ENCODE measurements around the gene PARP11. TPM values are rescaled to one million over a fixed set of nuclear protein-coding genes. Genes with fewer than 3 reads are reported as not detected.
A peak's percentile ranks its signal among the peaks of the same experiment; 100 is the strongest.

PARP11 gene
- total and polyA plus RNA-seq, 2 donors: 7.1 to 10.4 TPM

DNA sequence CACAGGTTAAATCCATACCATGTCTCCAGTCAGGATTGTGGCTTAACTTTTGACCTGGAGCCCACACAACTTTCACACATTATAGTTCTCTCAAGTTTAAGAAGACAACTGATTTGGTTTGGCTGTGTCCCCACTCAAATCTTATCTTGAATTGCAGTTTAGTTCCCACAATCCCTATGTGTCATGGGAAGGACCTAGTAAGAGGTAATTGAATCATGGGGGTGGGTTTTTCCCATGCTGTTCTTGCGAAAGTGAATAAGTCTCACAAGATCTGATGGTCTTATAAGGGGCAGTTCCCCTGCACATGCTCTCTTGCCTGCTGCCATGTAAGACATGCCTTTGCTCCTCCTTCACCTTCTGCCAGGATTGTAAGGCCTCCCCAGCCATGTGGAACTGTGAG lies 38.2 kb upstream of the PARP11 start:
- 98% methylated on average over 1 of the region's 1 CpG for WGBS
- no peaks in the 10 kb centered on the region for H3K36me3 ChIP-seq (ENCODE audit: control insufficient read depth in 2 of 2, insufficient read depth in 2 of 2, low read length in 1 of 2)
- no peak overlapping the region for H3K4me3 ChIP-seq (ENCODE audit: low read length in 2 of 2)
- peaks cover 0 to 8% of the 10 kb centered on the region in 2 donors for H3K9me3 ChIP-seq (ENCODE audit: control insufficient read depth in 2 of 2, insufficient read depth in 1 of 2, low read length in 1 of 2)
- H3K4me1 ChIP-seq (ENCODE audit: control insufficient read depth in 2 of 2, insufficient read depth in 2 of 2, low read length in 2 of 2): peaks cover 0 to 8% of the 10 kb centered on the region in 2 donors
- DNase-seq (ENCODE audit: low read depth in 6 of 9, low spot score in 9 of 9): no peak
- no peaks in the 10 kb centered on the region for H3K27me3 ChIP-seq (ENCODE audit: control insufficient read depth in 2 of 2, insufficient read depth in 1 of 2, low read length in 1 of 2)
- no peak overlapping the region for H3K27ac ChIP-seq (ENCODE audit: low read depth in 1 of 2, low read length in 1 of 2)

GRCh38 chr12:3905664-3906063 lies 32.5 kb upstream of the PARP11 start:
- peak overlapping the region in 1 of 2 donors; percentile 14 for H3K4me3 ChIP-seq (ENCODE audit: low read length in 2 of 2)
- H3K27ac ChIP-seq (ENCODE audit: low read depth in 1 of 2, low read length in 1 of 2): peak overlapping the region in 1 of 2 donors; percentile 59
- H3K4me1 ChIP-seq (ENCODE audit: control insufficient read depth in 2 of 2, insufficient read depth in 2 of 2, low read length in 2 of 2): peaks cover 0 to 8% of the 10 kb centered on the region in 2 donors
- 96% methylated on average over 5 of the region's 5 CpGs for WGBS
- H3K36me3 ChIP-seq (ENCODE audit: control insufficient read depth in 2 of 2, insufficient read depth in 2 of 2, low read length in 1 of 2): no peaks in the 10 kb centered on the region
- no peak for DNase-seq (ENCODE audit: low read depth in 6 of 9, low spot score in 9 of 9)
- H3K27me3 ChIP-seq (ENCODE audit: control insufficient read depth in 2 of 2, insufficient read depth in 1 of 2, low read length in 1 of 2): no peaks in the 10 kb centered on the region
- H3K9me3 ChIP-seq (ENCODE audit: control insufficient read depth in 2 of 2, insufficient read depth in 1 of 2, low read length in 1 of 2): no peaks in the 10 kb centered on the region

- Histone ChIP-seq H3K4me1 (ENCODE audit: control insufficient read depth in 2 of 2, insufficient read depth in 2 of 2, low read length in 2 of 2) (peaks cover 0 to 8% of the 10 kb centered on the region in 2 donors), H3K9me3 (ENCODE audit: control insufficient read depth in 2 of 2, insufficient read depth in 1 of 2, low read length in 1 of 2) (no peaks in the 10 kb centered on the region), H3K27me3 (ENCODE audit: control insufficient read depth in 2 of 2, insufficient read depth in 1 of 2, low read length in 1 of 2) (no peaks in the 10 kb centered on the region), H3K27ac (ENCODE audit: low read depth in 1 of 2, low read length in 1 of 2) (peak overlapping the region in 1 of 2 donors; percentile 53), H3K4me3 (ENCODE audit: low read length in 2 of 2) (peak overlapping the region in 1 of 2 donors; percentile 14), H3K36me3 (ENCODE audit: control insufficient read depth in 2 of 2, insufficient read depth in 2 of 2, low read length in 1 of 2) (no peaks in the 10 kb centered on the region)
- 72% methylated on average over 2 of the region's 2 CpGs for WGBS
- no peak for DNase-seq (ENCODE audit: low read depth in 6 of 9, low spot score in 9 of 9)
These were observed 31.8 kb upstream of the PARP11 start for GRCh38 chr12:3904999-3905398.

- Histone ChIP-seq H3K9me3 (ENCODE audit: control insufficient read depth in 2 of 2, insufficient read depth in 1 of 2, low read length in 1 of 2) (no peaks in the 10 kb centered on the region), H3K36me3 (ENCODE audit: control insufficient read depth in 2 of 2, insufficient read depth in 2 of 2, low read length in 1 of 2) (no peaks in the 10 kb centered on the region), H3K4me3 (ENCODE audit: low read length in 2 of 2) (no peak overlapping the region), H3K27me3 (ENCODE audit: control insufficient read depth in 2 of 2, insufficient read depth in 1 of 2, low read length in 1 of 2) (no peaks in the 10 kb centered on the region), H3K4me1 (ENCODE audit: control insufficient read depth in 2 of 2, insufficient read depth in 2 of 2, low read length in 2 of 2) (peaks cover 7 to 15% of the 10 kb centered on the region in 2 donors), H3K27ac (ENCODE audit: low read depth in 1 of 2, low read length in 1 of 2) (no peak overlapping the region)
- no peak for DNase-seq (ENCODE audit: low read depth in 6 of 9, low spot score in 9 of 9)
These were observed 29.7 kb upstream of the PARP11 start for GRCh38 chr12:3902921-3903320.

DNA sequence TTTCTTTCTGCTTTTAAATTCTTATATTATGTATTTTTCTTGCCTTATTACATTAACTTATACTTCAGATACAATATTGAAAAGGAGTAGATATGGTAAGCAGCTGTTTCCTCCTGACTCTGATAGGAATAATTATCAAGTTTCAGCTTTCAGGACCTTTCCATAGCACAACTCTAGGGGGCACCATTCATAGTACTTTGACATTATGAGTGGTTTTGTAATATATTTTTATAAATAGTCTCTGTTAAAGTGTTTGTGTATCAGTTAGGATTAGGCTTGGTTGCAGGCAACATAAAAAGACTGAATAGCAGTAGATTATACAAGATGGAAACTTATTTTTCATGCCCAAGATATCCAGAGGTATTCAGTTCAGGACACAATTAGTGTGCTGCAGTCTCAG lies 27.9 kb upstream of the PARP11 start:
- Histone ChIP-seq H3K36me3 (ENCODE audit: control insufficient read depth in 2 of 2, insufficient read depth in 2 of 2, low read length in 1 of 2) (no peaks in the 10 kb centered on the region), H3K4me3 (ENCODE audit: low read length in 2 of 2) (no peak overlapping the region), H3K9me3 (ENCODE audit: control insufficient read depth in 2 of 2, insufficient read depth in 1 of 2, low read length in 1 of 2) (no peaks in the 10 kb centered on the region), H3K27me3 (ENCODE audit: control insufficient read depth in 2 of 2, insufficient read depth in 1 of 2, low read length in 1 of 2) (no peaks in the 10 kb centered on the region), H3K27ac (ENCODE audit: low read depth in 1 of 2, low read length in 1 of 2) (no peak overlapping the region), H3K4me1 (ENCODE audit: control insufficient read depth in 2 of 2, insufficient read depth in 2 of 2, low read length in 2 of 2) (peaks cover 17 to 21% of the 10 kb centered on the region in 2 donors)
- no peak for DNase-seq (ENCODE audit: low read depth in 6 of 9, low spot score in 9 of 9)

GRCh38 chr12:3898756-3899155 lies 25.6 kb upstream of the PARP11 start:
- Histone ChIP-seq H3K36me3 (ENCODE audit: control insufficient read depth in 2 of 2, insufficient read depth in 2 of 2, low read length in 1 of 2) (no peaks in the 10 kb centered on the region), H3K9me3 (ENCODE audit: control insufficient read depth in 2 of 2, insufficient read depth in 1 of 2, low read length in 1 of 2) (no peaks in the 10 kb centered on the region), H3K4me1 (ENCODE audit: control insufficient read depth in 2 of 2, insufficient read depth in 2 of 2, low read length in 2 of 2) (peaks cover 17 to 23% of the 10 kb centered on the region in 2 donors), H3K4me3 (ENCODE audit: low read length in 2 of 2) (no peak overlapping the region), H3K27me3 (ENCODE audit: control insufficient read depth in 2 of 2, insufficient read depth in 1 of 2, low read length in 1 of 2) (no peaks in the 10 kb centered on the region), H3K27ac (ENCODE audit: low read depth in 1 of 2, low read length in 1 of 2) (no peak overlapping the region)
- WGBS: 95% methylated on average over 3 of the region's 3 CpGs
- no peak for DNase-seq (ENCODE audit: low read depth in 6 of 9, low spot score in 9 of 9)

DNA sequence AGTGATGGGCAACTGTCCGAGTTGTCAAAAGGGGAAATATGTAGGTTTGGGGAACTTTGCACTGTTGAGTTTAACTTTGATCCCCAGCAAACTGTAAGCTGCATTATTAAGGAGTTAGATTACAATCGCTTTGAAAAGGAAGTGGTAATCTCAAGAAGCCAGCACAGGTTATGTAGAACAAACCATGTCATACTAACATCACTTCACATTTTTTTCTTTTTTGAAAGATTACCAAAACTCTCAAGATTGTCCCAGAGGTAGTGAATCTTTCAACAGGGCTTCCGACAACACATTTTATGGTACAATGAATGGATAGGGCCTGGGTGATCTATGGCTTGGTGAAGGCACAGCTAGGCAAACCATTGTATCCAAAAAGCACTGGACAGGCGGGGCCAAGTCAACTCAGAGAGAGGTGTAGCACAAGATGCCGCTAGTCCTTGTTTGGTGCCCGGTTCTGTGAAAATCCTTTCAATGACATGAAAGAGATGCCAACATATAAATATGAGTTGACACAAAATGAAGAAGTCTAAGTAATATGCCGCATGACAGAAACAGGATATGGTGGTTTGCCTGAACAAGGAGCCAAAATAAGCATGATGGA lies 24.3 kb upstream of the PARP11 start:
- Histone ChIP-seq H3K4me3 (ENCODE audit: low read length in 2 of 2) (no peak overlapping the region), H3K27ac (ENCODE audit: low read depth in 1 of 2, low read length in 1 of 2) (peak overlapping the region; percentile 67 to 85), H3K36me3 (ENCODE audit: control insufficient read depth in 2 of 2, insufficient read depth in 2 of 2, low read length in 1 of 2) (no peaks in the 10 kb centered on the region), H3K27me3 (ENCODE audit: control insufficient read depth in 2 of 2, insufficient read depth in 1 of 2, low read length in 1 of 2) (no peaks in the 10 kb centered on the region), H3K4me1 (ENCODE audit: control insufficient read depth in 2 of 2, insufficient read depth in 2 of 2, low read length in 2 of 2) (peaks cover 17 to 31% of the 10 kb centered on the region in 2 donors), H3K9me3 (ENCODE audit: control insufficient read depth in 2 of 2, insufficient read depth in 1 of 2, low read length in 1 of 2) (no peaks in the 10 kb centered on the region)
- WGBS: 30% methylated on average over 7 of the region's 7 CpGs
- DNase-seq (ENCODE audit: low read depth in 6 of 9, low spot score in 9 of 9): peak in 4 of 9 donors; percentile 32 to 66 (median 34)

- DNase-seq (ENCODE audit: low read depth in 6 of 9, low spot score in 9 of 9): peak in 2 of 9 donors; percentile 28 to 58
- H3K4me3 ChIP-seq (ENCODE audit: low read length in 2 of 2): no peak overlapping the region
- WGBS: 65% methylated on average over 2 of the region's 2 CpGs
These were observed 23.7 kb upstream of the PARP11 start for GRCh38 chr12:3896801-3897351.

DNA sequence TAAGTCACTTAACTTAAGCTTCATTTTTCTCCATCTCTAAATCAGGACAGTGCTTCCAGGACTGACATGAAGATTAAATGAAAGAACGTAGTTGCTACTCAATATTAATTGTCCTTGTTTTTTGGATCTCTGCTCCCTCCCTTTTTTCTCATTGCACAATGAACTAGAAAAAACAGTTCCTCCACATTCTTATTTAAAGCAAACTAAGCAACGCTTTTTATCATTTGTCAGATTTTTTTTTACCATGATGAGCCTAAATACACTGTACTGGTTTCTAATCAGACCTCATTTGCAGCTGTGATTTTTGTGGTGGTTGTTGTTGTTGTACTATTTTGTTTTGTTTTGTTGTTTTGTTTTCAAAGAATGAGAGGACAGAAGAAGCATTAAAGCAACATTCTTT lies 23.2 kb upstream of the PARP11 start:
- no peaks in the 10 kb centered on the region for H3K9me3 ChIP-seq (ENCODE audit: control insufficient read depth in 2 of 2, insufficient read depth in 1 of 2, low read length in 1 of 2)
- peaks cover 17 to 34% of the 10 kb centered on the region in 2 donors for H3K4me1 ChIP-seq (ENCODE audit: control insufficient read depth in 2 of 2, insufficient read depth in 2 of 2, low read length in 2 of 2)
- 87% methylated on average over 2 of the region's 2 CpGs for WGBS
- H3K36me3 ChIP-seq (ENCODE audit: control insufficient read depth in 2 of 2, insufficient read depth in 2 of 2, low read length in 1 of 2): no peaks in the 10 kb centered on the region
- no peak for DNase-seq (ENCODE audit: low read depth in 6 of 9, low spot score in 9 of 9)
- no peaks in the 10 kb centered on the region for H3K27me3 ChIP-seq (ENCODE audit: control insufficient read depth in 2 of 2, insufficient read depth in 1 of 2, low read length in 1 of 2)
- peak overlapping the region in 1 of 2 donors; percentile 67 for H3K27ac ChIP-seq (ENCODE audit: low read depth in 1 of 2, low read length in 1 of 2)
- H3K4me3 ChIP-seq (ENCODE audit: low read length in 2 of 2): no peak overlapping the region

More at GRCh38 chr12:3896801-3897351, 23.7 kb upstream of the PARP11 start:
- Histone ChIP-seq H3K9me3 (ENCODE audit: control insufficient read depth in 2 of 2, insufficient read depth in 1 of 2, low read length in 1 of 2) (no peaks in the 10 kb centered on the region), H3K4me1 (ENCODE audit: control insufficient read depth in 2 of 2, insufficient read depth in 2 of 2, low read length in 2 of 2) (peaks cover 17 to 32% of the 10 kb centered on the region in 2 donors), H3K27ac (ENCODE audit: low read depth in 1 of 2, low read length in 1 of 2) (peak overlapping the region; percentile 67), H3K27me3 (ENCODE audit: control insufficient read depth in 2 of 2, insufficient read depth in 1 of 2, low read length in 1 of 2) (no peaks in the 10 kb centered on the region), H3K36me3 (ENCODE audit: control insufficient read depth in 2 of 2, insufficient read depth in 2 of 2, low read length in 1 of 2) (no peaks in the 10 kb centered on the region)
